Measurements from ENCODE around the gene MESD. TPM values are rescaled to one million over a fixed set of nuclear protein-coding genes. Genes with fewer than 3 reads are reported as not detected.

MESD gene
- total RNA-seq, 1 experiment from 2014 or later = 30.2 TPM

DNA sequence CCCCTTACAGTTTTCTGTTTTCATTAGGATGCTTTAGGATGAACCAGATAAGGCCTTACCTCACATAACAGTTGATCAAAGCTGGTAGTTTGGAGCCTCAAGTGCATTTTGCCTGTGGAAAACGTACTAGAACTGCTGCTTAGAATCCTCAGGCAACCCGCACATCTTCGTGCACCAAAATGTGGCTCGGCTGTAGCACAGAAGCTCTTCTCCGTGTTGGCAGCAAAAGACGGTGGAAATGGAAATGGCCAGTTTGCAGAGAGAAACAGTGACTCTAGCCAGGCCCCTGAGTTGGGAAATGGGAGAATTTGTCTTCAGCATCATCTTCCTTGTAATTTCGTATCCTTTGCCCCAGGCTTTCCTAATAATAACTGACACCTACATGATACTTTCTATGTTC, 31.7 kb upstream of the MESD start:
- no peak overlapping the region for H3K27ac Mint-ChIP-seq (ENCODE audit: low read depth, unreplicated experiment)
- H3K9me3 Mint-ChIP-seq (ENCODE audit: unreplicated experiment) = no peaks in the 10 kb centered on the region
- H3K4me3 Mint-ChIP-seq (ENCODE audit: unreplicated experiment) = no peak overlapping the region
- ChIA-PET CTCF (interaction anchor here (0.6 to 1.0 kb wide), 2 partner anchors 234 to 727 kb away, joined by 3 to 4 read pairs; no protein-coding TSS in a partner anchor), POLR2A (interaction anchor here (1.2 kb wide), 1 partner anchor 18 kb away, joined by 3 read pairs; no protein-coding TSS in a partner anchor)
- no peaks in the 10 kb centered on the region for H3K27me3 Mint-ChIP-seq (ENCODE audit: insufficient read depth, unreplicated experiment)
- TF ChIP-seq, protein P1, sequence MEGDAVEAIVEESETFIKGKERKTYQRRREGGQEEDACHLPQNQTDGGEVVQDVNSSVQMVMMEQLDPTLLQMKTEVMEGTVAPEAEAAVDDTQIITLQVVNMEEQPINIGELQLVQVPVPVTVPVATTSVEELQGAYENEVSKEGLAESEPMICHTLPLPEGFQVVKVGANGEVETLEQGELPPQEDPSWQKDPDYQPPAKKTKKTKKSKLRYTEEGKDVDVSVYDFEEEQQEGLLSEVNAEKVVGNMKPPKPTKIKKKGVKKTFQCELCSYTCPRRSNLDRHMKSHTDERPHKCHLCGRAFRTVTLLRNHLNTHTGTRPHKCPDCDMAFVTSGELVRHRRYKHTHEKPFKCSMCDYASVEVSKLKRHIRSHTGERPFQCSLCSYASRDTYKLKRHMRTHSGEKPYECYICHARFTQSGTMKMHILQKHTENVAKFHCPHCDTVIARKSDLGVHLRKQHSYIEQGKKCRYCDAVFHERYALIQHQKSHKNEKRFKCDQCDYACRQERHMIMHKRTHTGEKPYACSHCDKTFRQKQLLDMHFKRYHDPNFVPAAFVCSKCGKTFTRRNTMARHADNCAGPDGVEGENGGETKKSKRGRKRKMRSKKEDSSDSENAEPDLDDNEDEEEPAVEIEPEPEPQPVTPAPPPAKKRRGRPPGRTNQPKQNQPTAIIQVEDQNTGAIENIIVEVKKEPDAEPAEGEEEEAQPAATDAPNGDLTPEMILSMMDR (IDR thresholded peaks at IDR 0.05; ENCODE audit: unreplicated experiment) = no peak
- intact Hi-C loops (cut with micrococcal nuclease) = no loop called here
- BruUV-seq (replicated peaks) = no TSS peak
- H3K36me3 Mint-ChIP-seq (ENCODE audit: insufficient read depth, unreplicated experiment) = no peaks in the 10 kb centered on the region
- peaks cover 5% of the 10 kb centered on the region for H3K4me1 Mint-ChIP-seq (ENCODE audit: insufficient read depth, unreplicated experiment)
- no peak for DNase-seq (ENCODE audit: unreplicated experiment)

DNA sequence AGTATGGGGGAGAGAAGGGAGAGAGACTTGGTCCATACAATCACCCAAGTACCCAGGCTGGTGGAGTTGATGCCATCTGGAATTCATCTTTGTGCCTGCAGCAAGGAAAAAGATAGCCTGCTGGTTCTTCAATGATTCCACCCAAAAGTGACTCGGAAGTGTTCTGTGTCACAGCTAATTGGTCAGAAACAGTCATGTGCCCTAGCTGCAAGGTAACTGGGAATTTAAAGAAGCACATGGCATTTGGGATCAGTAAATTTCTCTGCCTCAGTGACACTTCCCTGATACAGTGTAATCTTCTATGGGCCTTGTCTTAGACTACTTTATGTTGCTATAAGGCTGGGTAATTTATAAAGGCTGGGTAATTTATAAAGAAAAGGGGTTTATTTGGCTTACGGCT, 28.6 kb upstream of the MESD start:
- BruUV-seq (replicated peaks) = no TSS peak
- ChIA-PET CTCF (interaction anchor here (1.2 kb wide), 1 partner anchor 248 kb away, joined by 4 read pairs; no protein-coding TSS in a partner anchor), POLR2A (interaction anchor here (1.0 kb wide), 1 partner anchor 16 kb away, joined by 3 read pairs; no protein-coding TSS in a partner anchor)
- Mint-ChIP-seq H3K9me3 (ENCODE audit: unreplicated experiment) (no peaks in the 10 kb centered on the region), H3K36me3 (ENCODE audit: insufficient read depth, unreplicated experiment) (no peaks in the 10 kb centered on the region), H3K27me3 (ENCODE audit: insufficient read depth, unreplicated experiment) (no peaks in the 10 kb centered on the region), H3K4me1 (ENCODE audit: insufficient read depth, unreplicated experiment) (peaks cover 6% of the 10 kb centered on the region), H3K27ac (ENCODE audit: low read depth, unreplicated experiment) (no peak overlapping the region), H3K4me3 (ENCODE audit: unreplicated experiment) (no peak overlapping the region)
- intact Hi-C loops (cut with micrococcal nuclease) = no loop called here
- DNase-seq (ENCODE audit: unreplicated experiment) = no peak
- TF ChIP-seq, protein P1 (IDR thresholded peaks at IDR 0.05; ENCODE audit: unreplicated experiment) = no peak

DNA sequence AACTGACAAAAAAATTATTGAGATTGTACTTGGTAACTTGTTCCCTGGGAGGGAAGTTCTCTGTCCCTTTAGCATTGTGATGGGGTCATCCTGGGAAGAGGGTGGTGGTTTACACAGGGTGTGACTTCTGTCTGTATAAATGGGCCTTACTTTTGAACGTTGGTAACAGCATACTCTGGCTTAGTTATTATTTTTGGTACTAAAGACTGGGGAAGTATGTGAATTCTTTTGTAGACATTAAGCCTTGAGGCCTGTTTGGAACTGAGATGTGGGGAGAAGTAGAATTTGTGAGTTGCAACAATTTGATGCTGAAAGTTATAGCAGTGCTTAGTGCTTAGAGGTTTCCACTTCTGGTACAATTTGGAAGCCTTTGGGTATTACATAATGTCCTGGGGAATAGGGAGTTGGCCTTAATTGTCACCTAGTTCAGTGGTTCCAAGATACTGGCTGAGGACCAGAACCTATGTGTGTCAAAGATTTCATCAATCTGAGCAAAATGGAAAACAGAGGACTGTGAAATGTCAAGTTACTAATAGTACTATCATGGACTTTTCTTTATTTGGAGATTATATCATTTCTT, 27.0 kb upstream of the MESD start:
- no TSS peak for BruUV-seq (replicated peaks)
- peaks cover 6% of the 10 kb centered on the region for H3K4me1 Mint-ChIP-seq (ENCODE audit: insufficient read depth, unreplicated experiment)
- TF ChIP-seq, protein P1 (IDR thresholded peaks at IDR 0.05; ENCODE audit: unreplicated experiment) = no peak
- no peaks in the 10 kb centered on the region for H3K27me3 Mint-ChIP-seq (ENCODE audit: insufficient read depth, unreplicated experiment)
- no peak for DNase-seq (ENCODE audit: unreplicated experiment)
- intact Hi-C loops (cut with micrococcal nuclease) = no loop called here
- ChIA-PET POLR2A (no interaction called here), CTCF (no interaction called here)
- no peaks in the 10 kb centered on the region for H3K9me3 Mint-ChIP-seq (ENCODE audit: unreplicated experiment)
- H3K27ac Mint-ChIP-seq (ENCODE audit: low read depth, unreplicated experiment) = no peak overlapping the region
- no peak overlapping the region for H3K4me3 Mint-ChIP-seq (ENCODE audit: unreplicated experiment)
- H3K36me3 Mint-ChIP-seq (ENCODE audit: insufficient read depth, unreplicated experiment) = no peaks in the 10 kb centered on the region

DNA sequence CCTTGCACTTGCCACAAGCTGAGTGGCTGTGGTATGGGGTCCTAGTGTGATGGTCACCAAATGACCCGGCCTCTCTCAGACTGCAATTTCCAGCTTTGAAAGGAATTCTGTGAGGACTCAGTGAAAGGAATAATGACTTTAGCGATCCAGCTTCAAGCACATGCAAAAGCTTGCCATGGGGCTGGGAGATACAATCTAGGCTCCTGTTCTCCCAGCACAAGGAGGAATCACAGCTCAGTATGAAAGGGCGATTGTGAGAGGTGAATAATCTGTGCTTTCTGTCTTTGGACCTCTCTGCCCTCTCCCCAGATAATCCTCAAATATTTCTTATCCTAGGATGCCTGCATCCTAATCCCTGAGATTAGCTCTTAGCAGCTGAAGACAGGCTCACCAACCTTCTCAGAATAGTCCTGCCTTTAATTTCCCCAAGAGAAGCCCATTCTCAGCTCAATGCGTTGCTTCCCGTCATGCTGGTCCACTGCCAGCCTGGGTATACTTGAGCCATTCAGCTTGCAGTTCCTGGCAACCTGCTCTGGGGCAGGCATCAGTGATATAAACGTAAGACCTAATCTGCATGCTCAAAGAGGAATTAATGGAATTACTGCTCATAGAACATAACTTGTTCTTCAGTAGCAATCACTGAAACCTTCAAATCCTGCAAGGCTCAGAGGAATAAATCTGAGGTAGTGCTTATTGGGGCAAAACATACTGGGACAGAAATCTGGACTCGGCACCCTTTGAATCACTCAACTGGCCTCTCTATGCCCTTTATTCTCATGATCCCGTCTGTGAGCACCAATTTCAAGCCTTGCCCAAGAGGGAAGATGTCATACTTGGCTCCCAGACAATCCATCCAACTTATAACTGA, 26.2 kb upstream of the MESD start:
- TF ChIP-seq, protein P1 (IDR thresholded peaks at IDR 0.05; ENCODE audit: unreplicated experiment) = no peak
- intact Hi-C loops (cut with micrococcal nuclease) = no loop called here
- no peaks in the 10 kb centered on the region for H3K27me3 Mint-ChIP-seq (ENCODE audit: insufficient read depth, unreplicated experiment)
- H3K4me1 Mint-ChIP-seq (ENCODE audit: insufficient read depth, unreplicated experiment) = peaks cover 6% of the 10 kb centered on the region
- ChIA-PET POLR2A (interaction anchor here (1.1 kb wide), 1 partner anchor 15 kb away, joined by 3 read pairs; the partner anchor contains the start of gene TLNRD1), CTCF (interaction anchor here (0.5 to 0.6 kb wide), 2 partner anchors 15 to 29 kb away, joined by 3 read pairs; partner anchors contain the start of gene TLNRD1)
- no TSS peak for BruUV-seq (replicated peaks)
- no peaks in the 10 kb centered on the region for H3K9me3 Mint-ChIP-seq (ENCODE audit: unreplicated experiment)
- H3K36me3 Mint-ChIP-seq (ENCODE audit: insufficient read depth, unreplicated experiment) = no peaks in the 10 kb centered on the region
- no peak overlapping the region for H3K4me3 Mint-ChIP-seq (ENCODE audit: unreplicated experiment)
- DNase-seq (ENCODE audit: unreplicated experiment) = no peak
- H3K27ac Mint-ChIP-seq (ENCODE audit: low read depth, unreplicated experiment) = no peak overlapping the region
